Astrocyte of the cerebellum (primary cell): ENCODE data around the gene RXFP3.

Experiments used
- DNase-seq: peaks from one replicate; pipeline ENCODE4 v3.0.0-alpha.2; 2011; ENCODE audit warnings: low read depth
- H3K4me3 ChIP-seq: 2 replicates; pipeline ENCODE4 v1.5.1; 2011; ENCODE audit warnings: mild to moderate bottlenecking, low read depth, low read length, moderate library complexity
- CTCF ChIP-seq: IDR thresholded peaks from 2 replicates; pipeline ENCODE4 v1.5.1; 2012; ENCODE audit warnings: low read length, low read depth, moderate library complexity, mild to moderate bottlenecking; ENCODE audit errors: missing control alignments
- in situ Hi-C: cut with HindIII; loops from 2 replicates; pipeline ENCODE4 v1.10.0; 2017; ENCODE audit warnings: low sequenced_read_pairs

The RXFP3 gene

GRCh38 chr5:33964132-33964700, 28.0 kb downstream of the RXFP3 start:
- no peak for TF ChIP-seq CTCF
- in situ Hi-C loops: no loop called here
- H3K4me3 ChIP-seq: no peak overlapping the region
- DNase-seq: no peak

DNA sequence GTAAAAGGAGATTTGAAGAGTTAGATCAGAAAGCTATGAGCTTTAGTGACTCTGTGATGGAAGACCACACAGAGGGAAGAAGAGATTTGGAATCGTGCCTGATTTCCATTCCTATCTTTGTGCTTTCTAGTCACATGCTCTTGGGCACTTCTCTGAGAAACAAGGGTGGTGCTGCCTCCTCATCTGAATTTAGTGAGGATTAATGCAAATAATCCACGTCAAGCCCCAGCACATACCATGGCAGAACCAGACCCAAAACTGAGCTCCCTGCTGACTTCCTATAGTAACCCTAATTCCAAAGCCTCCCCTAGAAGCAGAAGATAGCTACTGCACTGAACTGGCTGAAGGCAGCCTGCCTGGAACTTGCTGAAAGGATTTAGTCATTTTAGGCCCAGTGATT, 30.6 kb downstream of the RXFP3 start:
- no peak for DNase-seq
- H3K4me3 ChIP-seq: no peak overlapping the region
- in situ Hi-C loops: no loop called here
- TF ChIP-seq CTCF: no peak

GRCh38 chr5:33968211-33969005, 32.2 kb downstream of the RXFP3 start:
- no peak overlapping the region for H3K4me3 ChIP-seq
- DNase-seq: no peak
- TF ChIP-seq CTCF: no peak
- in situ Hi-C loops: no loop called here

GRCh38 chr5:33969572-33970452, 33.6 kb downstream of the RXFP3 start:
- in situ Hi-C loops: no loop called here
- peak; percentile 35 for DNase-seq
- peak; percentile 92 for TF ChIP-seq CTCF
- H3K4me3 ChIP-seq: no peak overlapping the region

GRCh38 chr5:33973271-33973670, 37.1 kb downstream of the RXFP3 start:
- H3K4me3 ChIP-seq: no peak overlapping the region
- in situ Hi-C loops: no loop called here
- no peak for DNase-seq
- no peak for TF ChIP-seq CTCF

DNA sequence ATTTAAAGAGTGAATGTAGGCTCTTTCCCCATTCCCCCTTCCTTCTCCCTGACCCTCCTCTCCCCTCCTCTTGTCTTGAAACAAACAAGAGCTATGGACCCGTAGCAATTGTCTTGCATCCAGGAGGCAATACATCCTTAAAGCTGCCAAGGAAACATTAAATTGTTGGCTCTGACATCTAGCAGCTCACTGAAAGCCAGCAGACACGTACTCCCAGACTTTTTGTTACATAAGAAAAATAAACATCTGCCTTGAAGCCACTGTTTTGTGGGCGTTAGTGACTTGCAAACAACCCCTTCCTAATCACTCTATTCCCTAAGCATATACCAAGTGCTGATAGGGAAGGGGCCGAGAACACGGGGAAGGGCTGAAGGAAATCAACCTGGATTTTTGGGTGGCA, 39.7 kb downstream of the RXFP3 start:
- in situ Hi-C loops: no loop called here
- DNase-seq: no peak
- H3K4me3 ChIP-seq: no peak overlapping the region
- no peak for TF ChIP-seq CTCF
